GM15510 (cell line): ENCODE results near the gene SLC19A1.

Experiments used
- POLR2A ChIP-seq: IDR thresholded peaks from 3 replicates; pipeline ENCODE4 v1.6.1; 2011; ENCODE audit warnings: borderline replicate concordance; ENCODE audit not compliant: insufficient read length; ENCODE audit errors: extremely low read depth

Gene SLC19A1

DNA sequence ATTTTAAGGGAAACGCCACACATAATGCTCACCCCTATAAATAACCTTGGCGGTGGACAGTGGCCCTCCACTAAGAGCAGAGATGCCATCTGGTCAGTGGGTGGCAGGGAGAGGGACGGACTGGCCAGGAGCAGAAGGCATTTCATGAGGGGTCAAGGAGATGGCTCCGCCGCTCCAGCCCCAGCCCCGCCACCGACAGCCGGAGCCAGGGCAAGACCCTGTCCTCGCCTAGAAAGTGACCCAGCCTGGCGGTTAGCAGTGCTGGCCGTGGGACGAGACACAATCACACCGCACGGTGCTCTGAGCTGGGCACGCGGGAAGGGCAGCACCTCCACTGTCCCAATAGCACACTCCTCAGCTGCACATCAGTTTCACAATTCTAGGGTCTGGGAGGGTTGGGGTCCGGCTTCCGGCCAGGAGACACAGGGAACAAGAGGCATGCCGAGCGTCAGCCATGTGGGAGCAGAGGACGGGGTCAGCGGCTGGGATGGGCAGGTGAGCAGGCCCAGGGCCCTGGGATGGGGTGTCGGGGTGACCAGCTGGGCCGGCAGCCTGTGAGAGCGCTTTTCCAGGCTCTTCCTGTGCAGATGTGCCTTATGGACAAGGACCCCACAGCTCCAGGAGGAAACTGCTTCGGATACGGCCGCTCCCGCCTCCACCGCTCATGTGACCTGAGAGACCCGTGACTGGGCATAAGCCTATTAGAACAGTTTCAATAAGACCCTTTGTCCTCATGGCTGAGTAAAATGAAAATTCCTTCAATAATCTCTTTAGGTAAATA is 5.7 kb downstream of the SLC19A1 start:
- no peak for TF ChIP-seq POLR2A

DNA sequence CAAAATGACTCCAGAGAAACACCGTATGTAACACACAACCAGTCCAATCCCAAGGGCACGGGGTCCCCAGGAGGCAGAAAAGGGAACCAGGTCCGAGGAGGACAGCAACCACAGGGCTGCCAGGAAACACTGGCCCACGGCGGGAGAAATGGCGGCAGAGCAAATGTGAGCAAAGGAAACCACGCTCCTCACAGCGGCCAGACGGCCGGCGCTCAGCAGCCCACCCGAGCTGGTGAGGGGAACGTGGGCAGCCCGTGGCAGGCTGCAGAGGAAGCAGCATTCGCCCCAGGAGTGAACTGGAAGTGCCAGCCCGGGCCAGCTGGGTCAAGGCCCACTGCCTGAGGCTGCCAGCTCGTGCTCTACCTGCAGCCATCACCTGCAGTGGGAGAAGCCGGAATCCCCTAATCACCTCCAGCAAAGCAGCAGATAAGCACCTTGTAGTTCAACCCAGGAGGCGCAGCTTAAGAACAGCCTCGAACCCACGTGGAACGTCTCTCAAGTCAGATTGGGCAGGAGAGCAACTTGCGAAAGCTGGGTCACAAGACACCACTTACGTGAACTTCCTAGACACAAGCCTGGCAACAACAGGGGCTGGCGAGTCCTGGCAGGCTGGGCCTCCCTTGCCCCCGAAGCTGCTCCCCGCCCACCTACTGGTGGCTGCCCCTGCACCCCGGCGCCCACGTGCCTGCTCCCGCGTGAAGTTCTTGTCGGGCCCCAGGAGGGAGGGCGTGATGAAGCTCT is 6.7 kb downstream of the SLC19A1 start:
- TF ChIP-seq POLR2A, result no peak

DNA sequence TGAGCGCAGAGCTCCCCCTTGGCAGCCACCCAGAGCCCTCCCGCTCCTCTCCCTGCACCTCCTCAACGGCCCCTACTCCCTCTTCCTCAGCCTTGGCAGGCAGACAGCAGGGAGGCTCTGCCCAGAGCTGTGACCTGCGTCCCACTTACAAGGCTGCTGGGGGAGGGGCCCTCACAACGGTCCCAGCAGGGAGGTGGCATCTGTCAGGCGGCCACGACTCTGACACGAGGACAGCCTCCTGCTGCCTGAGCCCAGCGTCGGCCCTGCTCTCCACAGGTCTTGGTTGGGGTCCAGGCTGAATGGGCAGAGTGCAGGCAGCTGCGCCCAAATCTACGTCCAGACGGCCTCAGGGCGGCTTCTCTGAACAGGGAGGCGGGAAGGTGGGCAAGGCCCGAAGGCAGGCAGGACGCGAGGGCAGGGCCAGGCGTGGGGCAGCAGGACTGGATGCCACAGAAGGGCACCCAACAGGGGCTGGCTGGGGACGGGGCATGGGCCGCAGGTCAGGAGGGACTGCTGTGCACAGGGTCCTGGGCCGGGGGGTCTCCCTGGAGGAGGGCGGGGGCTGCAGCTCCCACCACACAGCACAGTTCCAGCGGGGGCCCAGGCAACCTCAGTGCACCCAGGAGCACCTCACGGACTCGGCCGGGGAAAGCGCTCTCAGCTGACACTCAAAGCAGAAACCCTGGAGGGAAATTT is 7.5 kb downstream of the SLC19A1 start:
- no peak for TF ChIP-seq POLR2A

DNA sequence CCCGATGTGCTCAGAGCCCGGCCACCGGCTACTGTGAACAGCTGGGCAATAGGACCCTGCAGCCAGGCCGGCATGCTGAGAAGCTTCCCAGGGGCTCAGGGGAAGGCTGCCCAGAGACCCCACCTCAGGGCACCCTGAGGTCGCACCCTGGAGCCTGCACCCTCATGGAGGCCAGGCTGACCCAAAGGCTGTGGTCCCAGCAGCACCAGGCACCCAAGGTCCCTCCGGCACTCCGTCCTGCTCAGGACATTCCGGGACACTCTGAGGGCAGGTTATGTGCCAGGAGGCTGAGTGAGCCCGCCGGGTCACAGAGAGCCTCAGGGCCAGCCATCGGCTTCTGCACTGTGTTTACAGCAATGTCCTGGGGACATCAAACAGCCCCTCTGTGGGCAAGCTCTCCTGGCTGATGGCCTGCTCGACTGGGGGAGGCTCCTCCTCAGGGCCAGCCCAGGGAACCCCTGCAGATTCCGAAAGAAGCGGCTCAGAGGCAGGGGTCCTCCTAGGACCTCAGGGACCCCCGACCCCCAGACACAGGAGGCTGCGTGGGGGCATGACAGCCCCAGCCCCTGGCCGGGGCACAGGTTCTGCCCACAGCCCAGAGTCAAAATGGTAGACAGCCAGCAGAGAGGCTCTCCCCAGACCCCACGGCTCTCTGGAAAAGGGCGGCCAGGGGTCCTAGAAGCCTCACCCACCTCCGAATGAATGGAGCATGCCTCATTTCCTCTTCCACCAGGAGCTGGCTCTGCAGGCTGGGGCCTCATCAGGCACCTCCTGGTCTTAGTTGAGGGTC is 8.2 kb downstream of the SLC19A1 start:
- no peak for TF ChIP-seq POLR2A

DNA sequence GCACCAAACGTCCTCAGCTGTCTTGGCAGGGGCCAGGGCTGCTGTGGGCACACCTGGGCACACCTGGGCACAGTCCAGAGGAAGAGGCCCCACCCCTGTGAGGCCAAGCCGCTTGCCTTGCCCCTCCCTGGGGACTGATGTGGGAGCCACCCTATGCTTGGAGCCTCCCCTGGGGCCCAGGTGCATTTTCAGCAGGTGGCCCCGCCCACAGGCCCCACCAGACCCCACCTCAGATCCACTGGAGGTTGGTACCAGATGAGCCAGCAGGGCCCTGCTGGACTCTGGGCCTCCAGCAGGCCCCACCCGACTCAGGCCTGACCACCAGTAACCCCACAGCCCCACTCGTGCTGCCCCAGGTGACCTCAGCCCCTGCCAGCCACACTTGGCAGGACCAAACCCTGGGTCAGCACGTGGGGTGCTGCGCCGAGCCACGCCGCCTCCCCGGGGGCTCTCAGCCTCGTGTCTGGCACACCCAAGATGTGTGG is 8.8 kb downstream of the SLC19A1 start:
- TF ChIP-seq POLR2A, result no peak

DNA sequence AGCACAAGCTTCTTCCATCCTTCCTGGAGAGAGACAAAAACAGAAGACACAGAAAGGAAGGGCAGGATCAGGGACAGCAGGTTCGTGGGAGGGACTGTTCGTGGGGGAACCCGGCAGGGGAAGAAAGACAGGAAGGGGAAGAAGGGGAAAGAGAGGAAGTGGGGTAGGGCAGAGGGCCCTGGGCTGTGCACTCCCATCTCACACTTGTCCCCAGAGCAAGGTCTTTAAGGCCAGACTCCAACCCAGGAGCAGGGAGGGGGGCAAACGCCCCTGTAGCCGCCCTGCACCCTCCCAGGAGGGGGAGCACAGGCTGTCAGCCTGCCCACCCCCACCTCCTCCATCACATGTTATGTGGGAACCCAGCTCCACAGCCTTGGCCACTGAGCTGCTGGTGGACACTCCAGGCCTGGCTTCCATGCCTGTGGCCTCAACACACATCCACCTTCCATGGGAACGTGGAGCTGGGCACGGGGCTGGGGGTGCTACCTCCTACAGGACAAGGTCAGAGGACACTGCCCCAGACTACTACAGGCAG is 9.3 kb downstream of the SLC19A1 start:
- TF ChIP-seq POLR2A, result no peak

DNA sequence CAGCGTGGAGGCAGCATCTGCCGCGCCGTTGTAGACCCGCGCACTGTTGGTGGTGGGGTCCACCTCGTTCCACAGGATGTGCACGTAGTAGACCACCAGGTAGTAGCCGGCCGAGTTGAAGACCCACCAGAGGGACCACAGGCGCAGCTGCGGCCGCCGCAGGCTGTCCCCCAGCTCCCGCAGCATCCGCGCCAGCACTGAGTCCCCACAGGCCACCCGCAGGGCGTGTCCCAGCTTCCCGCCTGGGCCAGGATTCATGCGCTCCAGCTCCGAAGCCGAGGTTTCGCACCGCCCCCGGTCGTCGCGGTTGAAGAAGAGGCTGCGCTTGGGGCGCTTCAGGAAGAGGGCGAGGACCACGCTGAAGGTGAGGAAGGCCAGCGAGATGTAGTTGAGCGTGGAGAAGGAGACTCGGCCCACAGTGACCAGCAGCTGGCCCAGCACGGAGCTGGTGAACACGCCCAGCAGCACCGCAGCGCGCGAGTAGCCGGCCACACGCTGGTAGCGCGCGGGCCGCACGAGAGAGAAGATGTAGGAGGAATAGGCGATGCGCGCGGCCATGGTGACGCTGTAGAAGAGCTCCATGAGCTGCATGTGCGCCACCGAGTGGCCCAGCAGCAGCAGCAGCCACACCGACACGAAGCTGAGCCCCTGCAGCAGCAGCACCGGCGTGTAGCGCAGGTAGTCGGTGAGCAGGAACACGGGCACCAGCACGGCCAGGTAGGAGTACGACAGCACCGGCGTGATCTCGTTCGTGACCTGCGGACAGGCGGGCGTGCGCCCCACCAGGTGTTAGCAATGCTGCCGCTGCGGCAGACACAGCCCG is 10.6 kb downstream of the SLC19A1 start:
- no peak for TF ChIP-seq POLR2A

DNA sequence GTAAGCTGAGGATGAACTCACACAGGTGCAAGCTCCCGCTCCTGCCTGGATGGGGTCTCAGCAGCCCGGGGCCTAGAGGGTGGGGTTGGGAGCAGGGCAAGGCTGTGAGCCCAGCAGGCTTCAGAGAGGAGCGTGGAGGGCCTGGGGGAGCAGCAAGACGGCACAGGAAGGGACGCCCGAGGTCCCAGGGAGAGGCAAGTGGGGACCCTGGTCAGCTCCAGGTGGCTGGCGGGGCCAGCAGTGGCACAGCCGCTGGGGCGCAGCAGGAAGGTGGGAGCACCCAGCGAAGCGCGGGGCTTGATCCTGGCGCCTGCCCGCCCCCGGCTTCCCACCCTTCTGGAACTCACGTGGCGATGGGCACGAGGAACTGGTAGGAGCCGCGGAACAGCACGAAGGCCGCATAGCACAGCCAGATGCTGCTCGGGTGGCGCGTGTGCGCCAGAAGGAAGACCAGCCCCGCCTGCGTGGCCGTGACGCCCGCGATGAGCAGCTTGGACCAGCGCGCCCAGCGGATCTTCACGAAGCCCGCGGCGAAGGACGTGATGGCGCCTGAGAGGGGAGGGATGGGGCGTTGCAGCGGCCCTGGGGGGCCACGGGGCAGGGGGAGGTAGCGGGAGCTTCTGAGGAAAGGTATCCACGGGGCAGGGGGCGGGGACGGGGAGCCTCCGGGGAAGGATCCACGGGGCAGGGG is 11.7 kb downstream of the SLC19A1 start:
- TF ChIP-seq POLR2A, result no peak

DNA sequence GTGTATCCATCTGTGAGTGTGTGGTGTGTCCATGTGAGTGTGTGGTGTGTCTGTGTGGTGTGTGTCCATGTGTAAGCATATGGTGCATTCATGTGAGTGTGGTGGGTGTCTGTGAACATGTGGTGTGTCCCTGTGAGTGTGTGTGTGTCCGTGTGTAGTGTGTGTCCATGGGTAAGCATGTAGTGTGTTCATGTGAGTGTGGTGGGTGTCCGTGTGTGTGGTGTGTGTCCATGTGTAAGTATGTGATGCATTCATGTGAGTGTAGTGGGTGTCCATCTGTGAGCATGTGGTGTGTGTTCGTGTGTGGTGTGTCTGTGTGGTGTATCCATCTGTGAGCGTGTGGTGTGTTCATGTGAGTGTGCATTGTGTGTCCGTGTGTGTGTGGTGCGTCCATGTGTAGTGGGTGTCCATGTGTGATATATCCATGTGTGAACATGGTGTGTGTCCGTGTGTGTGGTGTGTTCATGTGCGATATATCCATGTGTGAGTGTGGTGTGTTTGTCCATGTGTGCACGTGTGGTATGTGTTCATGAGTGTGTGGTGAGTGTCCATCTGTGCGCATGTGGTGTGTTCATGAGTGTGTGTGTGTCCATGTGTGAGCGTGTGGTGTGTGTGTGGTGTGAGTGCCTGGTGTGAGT is 12.3 kb downstream of the SLC19A1 start:
- TF ChIP-seq POLR2A, result no peak

DNA sequence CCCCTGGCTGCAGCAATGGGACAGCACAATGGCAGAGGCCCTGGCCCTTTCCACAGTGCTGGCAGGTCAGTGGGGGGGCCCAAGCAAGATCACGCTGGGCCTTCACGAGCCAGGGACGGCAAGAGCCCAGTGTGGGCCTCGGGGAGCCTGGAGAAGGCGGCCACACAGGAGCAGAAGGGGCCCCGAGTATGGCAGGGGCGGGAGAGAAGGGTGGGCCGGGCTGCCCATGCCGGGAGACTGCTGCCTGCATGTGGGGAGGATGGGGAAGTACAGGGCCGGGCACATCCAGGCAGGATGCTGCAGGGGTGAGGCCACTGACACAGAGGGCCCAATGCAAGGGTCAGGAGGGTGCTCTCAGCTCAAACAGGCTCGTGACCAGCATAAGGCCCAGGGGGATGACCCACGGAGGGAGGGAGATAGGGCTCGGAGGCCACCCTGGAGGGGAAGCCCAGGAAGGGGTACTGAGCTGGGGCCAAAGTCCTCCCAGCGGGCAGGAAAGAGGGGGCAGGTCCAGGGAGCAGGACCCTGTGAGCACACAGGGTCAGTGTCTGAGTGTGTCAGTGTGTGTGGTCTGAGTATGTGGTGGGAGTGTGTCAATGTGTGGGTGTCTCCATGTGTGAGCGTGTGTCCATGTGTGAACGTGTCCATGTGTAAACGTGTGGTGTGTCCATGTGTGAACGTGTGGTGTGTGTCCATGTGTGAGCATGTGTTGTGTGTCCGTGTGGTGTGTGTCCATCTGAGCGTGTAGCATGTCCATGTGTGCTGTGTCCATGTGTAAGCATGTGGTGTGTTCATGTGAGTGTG is 13.1 kb downstream of the SLC19A1 start:
- no peak for TF ChIP-seq POLR2A

DNA sequence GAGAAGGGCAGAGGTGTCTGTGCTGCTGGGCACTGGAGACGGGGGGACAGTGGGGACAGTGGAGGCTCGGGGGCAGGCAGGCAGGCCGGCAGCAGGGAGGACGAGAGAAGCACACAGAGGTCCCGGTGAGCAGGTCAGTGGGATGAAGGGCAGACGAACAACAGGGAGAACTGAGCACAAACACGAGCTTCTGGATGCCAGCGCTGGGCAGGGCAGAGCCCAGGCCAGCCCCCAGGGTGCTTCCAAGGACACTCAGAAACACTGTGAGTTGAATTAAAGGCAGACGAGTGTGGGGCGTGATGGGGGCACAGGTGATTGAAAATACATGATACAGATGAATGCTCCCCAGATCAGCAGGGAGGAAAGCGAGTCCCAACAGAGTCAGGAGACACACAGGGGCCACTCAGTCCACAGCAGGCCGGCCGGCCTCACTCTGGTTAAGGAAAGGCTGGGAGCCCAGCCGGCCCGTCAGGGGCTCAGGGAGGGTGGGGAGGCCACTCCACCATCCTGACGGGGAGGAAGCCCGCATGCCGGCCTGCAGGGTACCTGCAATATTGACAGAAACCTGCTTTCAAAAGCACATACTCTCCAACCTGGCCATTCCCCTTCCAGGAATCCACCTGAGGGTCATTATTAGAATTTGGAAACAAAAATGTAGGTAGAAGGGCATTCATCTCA is 14.1 kb downstream of the SLC19A1 start:
- no peak for TF ChIP-seq POLR2A
